Liver (tissue), 9 donors: ENCODE measurements around the gene FGFRL1. TPM values are rescaled to one million over a fixed set of nuclear protein-coding genes. Genes with fewer than 3 reads are reported as not detected.

ENCODE experiments used
- DNase-seq: peaks from one replicate; pipeline ENCODE4 v3.0.0-alpha.2; 2017; ENCODE audit warnings: low spot score
- H3K27ac ChIP-seq, 2 donors: one replicate each; pipeline ENCODE4 v1.7.0; 2013; ENCODE audit warnings: inconsistent platforms in 2 of 2, low read length in 2 of 2, control low read depth in 1 of 2, low read depth in 1 of 2, mild to moderate bottlenecking in 1 of 2
- H3K27me3 ChIP-seq, 4 donors: one replicate each; pipeline versions ENCODE4 v1.6.1 to v1.7.0; 2013; ENCODE audit warnings: low read length in 3 of 4, inconsistent platforms in 1 of 4, mild to moderate bottlenecking in 1 of 4, moderate library complexity in 1 of 4; ENCODE audit not compliant: control insufficient read depth in 4 of 4, insufficient read depth in 4 of 4
- H3K36me3 ChIP-seq, 4 donors: one replicate each; pipeline versions ENCODE4 v1.6.1 to v1.7.0; 2013; ENCODE audit warnings: low read length in 3 of 4, mild to moderate bottlenecking in 3 of 4, low read depth in 1 of 4, moderate library complexity in 1 of 4; ENCODE audit not compliant: control insufficient read depth in 4 of 4, insufficient read depth in 3 of 4
- H3K4me1 ChIP-seq, 4 donors: one replicate each; pipeline versions ENCODE4 v1.6.1 to v1.7.0; 2013; ENCODE audit warnings: low read length in 3 of 4, mild to moderate bottlenecking in 3 of 4, moderate library complexity in 1 of 4; ENCODE audit not compliant: control insufficient read depth in 4 of 4, insufficient read depth in 4 of 4
- H3K4me3 ChIP-seq, 3 donors: one replicate each; pipeline versions ENCODE4 v1.6.1 to v1.7.0; 2013; ENCODE audit warnings: low read length in 3 of 3, control low read depth in 1 of 3, low read depth in 1 of 3, mild to moderate bottlenecking in 1 of 3
- H3K9ac ChIP-seq, 2 donors: one replicate each; pipeline ENCODE4 v1.7.0; 2013; ENCODE audit warnings: low read length in 2 of 2, mild to moderate bottlenecking in 2 of 2, moderate library complexity in 2 of 2, control low read depth in 1 of 2, low read depth in 1 of 2
- H3K9me3 ChIP-seq, 4 donors: one replicate each; pipeline versions ENCODE4 v1.6.1 to v1.7.0; 2013; ENCODE audit warnings: low read length in 3 of 4; ENCODE audit not compliant: control insufficient read depth in 4 of 4
- ATF3 ChIP-seq: IDR thresholded peaks from 2 replicates; pipeline ENCODE4 v1.6.1; 2016; ENCODE audit warnings: antibody characterized with exemption
- CTCF ChIP-seq: fragments of 150-350 bp; IDR thresholded peaks from 2 replicates; pipeline ENCODE4 v1.5.1; 2017; ENCODE audit warnings: improper control_type of control experiment, low read depth, low read length; ENCODE audit not compliant: missing input control
- EGR1 ChIP-seq, 2 donors: IDR thresholded peaks; 2 replicates each; pipeline ENCODE4 v1.6.1; 2016 to 2018; ENCODE audit warnings: antibody characterized with exemption in 2 of 2, low read depth in 2 of 2
- FOXA1 ChIP-seq: IDR thresholded peaks from 2 replicates; pipeline ENCODE4 v1.6.1; 2016; ENCODE audit warnings: antibody characterized with exemption
- GABPA ChIP-seq, 2 donors: IDR thresholded peaks in 1 of 2; conservative IDR thresholded peaks in 1 of 2; 2 replicates each; pipeline ENCODE4 v1.6.1; 2016; ENCODE audit warnings: antibody characterized with exemption in 2 of 2, mild to moderate bottlenecking in 1 of 2, moderate library complexity in 1 of 2
- HNF4G ChIP-seq: IDR thresholded peaks from 2 replicates; pipeline ENCODE4 v1.6.1; 2016; ENCODE audit warnings: antibody characterized with exemption
- JUND ChIP-seq, 2 donors: IDR thresholded peaks; 2 replicates each; pipeline ENCODE4 v1.6.1; 2016; ENCODE audit warnings: antibody characterized with exemption in 2 of 2
- RAD21 ChIP-seq, 2 donors: IDR thresholded peaks; 2 replicates each; pipeline ENCODE4 v1.6.1; 2016; ENCODE audit warnings: antibody characterized with exemption in 2 of 2, mild to moderate bottlenecking in 2 of 2
- RXRA ChIP-seq, 2 donors: IDR thresholded peaks; 2 replicates each; pipeline ENCODE4 v1.6.1; 2017 to 2018; ENCODE audit warnings: antibody characterized with exemption in 2 of 2, mild to moderate bottlenecking in 1 of 2
- SP1 ChIP-seq: IDR thresholded peaks from 2 replicates; pipeline ENCODE4 v1.6.1; 2018; ENCODE audit warnings: antibody characterized with exemption, mild to moderate bottlenecking
- TAF1 ChIP-seq: conservative IDR thresholded peaks from 2 replicates; pipeline ENCODE4 v1.6.1; 2016; ENCODE audit warnings: antibody characterized with exemption, mild to moderate bottlenecking
- YY1 ChIP-seq: IDR thresholded peaks from 2 replicates; pipeline ENCODE4 v1.6.1; 2016; ENCODE audit warnings: antibody characterized with exemption, mild to moderate bottlenecking
- ZBTB33 ChIP-seq: IDR thresholded peaks from 2 replicates; pipeline ENCODE4 v1.6.1; 2016; ENCODE audit warnings: antibody characterized with exemption
- WGBS: extraction: QIAGEN DNeasy Blood & Tissue Kit; methylation state at CpG from one replicate; pipeline ENCODE4 v1.1.7; 2013; 5-methylcytosine and 5-hydroxymethylcytosine counted together
- polyA plus RNA-seq, 2 donors: library from polyadenylated mRNA; stranded (reverse) in 1 of 2; unstranded in 1 of 2; fragments of 200-250 nt in 1 of 2; fragments of >200 nt in 1 of 2; fragmentation: Nextera tagmentation in 1 of 2; extraction: Ambion mirVana in 1 of 2; gene quantifications; one replicate each; pipeline versions ENCODE4 v1.2.1 to v1.2.3, GENCODE V29; 2013 to 2015
- total RNA-seq, 2 donors: library from RNA; depleted of rRNA; stranded (reverse); fragments of >200 nt; gene quantifications; one replicate each; pipeline ENCODE4 v1.2.3, GENCODE V29; 2014
- donor health status: healthy.
- donor health status: healthy.
- donor health status: healthy.
- donor health status: healthy.
- donor health status: healthy.

The FGFRL1 gene
- total and polyA plus RNA-seq, 4 donors: 14.2 to 49.1 (median 22.4) TPM

- Histone ChIP-seq H3K9ac (no peak overlapping the region), H3K9me3 (no peaks in the 10 kb centered on the region), H3K36me3 (peaks cover 0 to 23% (median 2%) of the 10 kb centered on the region in 4 donors), H3K4me3 (no peak overlapping the region), H3K27ac (no peak overlapping the region), H3K4me1 (no peaks in the 10 kb centered on the region), H3K27me3 (no peaks in the 10 kb centered on the region)
- no peak for TF ChIP-seq JUND (IDR thresholded peaks at IDR 0.05)
- no peak for DNase-seq
- WGBS: 93% methylated on average over 39 of the region's 39 CpGs
Observed at GRCh38 chr4:963276-964225, 47.9 kb upstream of the FGFRL1 start.

GRCh38 chr4:964346-965025, 46.9 kb upstream of the FGFRL1 start:
- H3K4me1 ChIP-seq: no peaks in the 10 kb centered on the region
- TF ChIP-seq EGR1 (IDR thresholded peaks at IDR 0.05; ENCODE audit: low read depth in 2 of 2) (no peak), TAF1 (no peak), CTCF (no peak)
- no peak overlapping the region for H3K27ac ChIP-seq
- 92% methylated on average over 23 of the region's 23 CpGs for WGBS
- DNase-seq: no peak
- no peaks in the 10 kb centered on the region for H3K9me3 ChIP-seq
- no peak overlapping the region for H3K4me3 ChIP-seq
- no peak overlapping the region for H3K9ac ChIP-seq
- peaks cover 0 to 23% (median 2%) of the 10 kb centered on the region in 4 donors for H3K36me3 ChIP-seq
- no peaks in the 10 kb centered on the region for H3K27me3 ChIP-seq

- H3K27ac ChIP-seq: no peak overlapping the region
- no peaks in the 10 kb centered on the region for H3K4me1 ChIP-seq
- H3K4me3 ChIP-seq: no peak overlapping the region
- H3K9ac ChIP-seq: no peak overlapping the region
- H3K36me3 ChIP-seq: peaks cover 0 to 23% (median 2%) of the 10 kb centered on the region in 4 donors
- no peak for TF ChIP-seq HNF4G
- no peak for DNase-seq
- 95% methylated on average over 26 of the region's 26 CpGs for WGBS
- H3K9me3 ChIP-seq: no peaks in the 10 kb centered on the region
- H3K27me3 ChIP-seq: no peaks in the 10 kb centered on the region
Observed at GRCh38 chr4:965048-965765, 46.2 kb upstream of the FGFRL1 start.

- Histone ChIP-seq H3K36me3 (peaks cover 0 to 23% (median 2%) of the 10 kb centered on the region in 4 donors), H3K9me3 (no peaks in the 10 kb centered on the region), H3K27me3 (no peaks in the 10 kb centered on the region), H3K4me3 (no peak overlapping the region), H3K27ac (no peak overlapping the region), H3K9ac (no peak overlapping the region), H3K4me1 (no peaks in the 10 kb centered on the region)
- DNase-seq: no peak
- 96% methylated on average over 21 of the region's 21 CpGs for WGBS
- no peak for TF ChIP-seq EGR1 (IDR thresholded peaks at IDR 0.05; ENCODE audit: low read depth in 2 of 2)
- no peak for TF ChIP-seq RXRA (IDR thresholded peaks at IDR 0.05)
- no peak for TF ChIP-seq FOXA1
- no peak for TF ChIP-seq ZBTB33
- no peak for TF ChIP-seq GABPA (IDR thresholded peaks at IDR 0.05 in 1 of 2, conservative IDR thresholded peaks at IDR 0.05 in 1 of 2)
- TF ChIP-seq SP1: no peak
- TF ChIP-seq TAF1: no peak
- TF ChIP-seq ATF3: no peak
- no peak for TF ChIP-seq YY1
- TF ChIP-seq RAD21 (IDR thresholded peaks at IDR 0.05): no peak
Observed at GRCh38 chr4:965766-966134, 45.7 kb upstream of the FGFRL1 start.
